ENCODE results near the gene NUBPL.

The NUBPL gene, protein sequence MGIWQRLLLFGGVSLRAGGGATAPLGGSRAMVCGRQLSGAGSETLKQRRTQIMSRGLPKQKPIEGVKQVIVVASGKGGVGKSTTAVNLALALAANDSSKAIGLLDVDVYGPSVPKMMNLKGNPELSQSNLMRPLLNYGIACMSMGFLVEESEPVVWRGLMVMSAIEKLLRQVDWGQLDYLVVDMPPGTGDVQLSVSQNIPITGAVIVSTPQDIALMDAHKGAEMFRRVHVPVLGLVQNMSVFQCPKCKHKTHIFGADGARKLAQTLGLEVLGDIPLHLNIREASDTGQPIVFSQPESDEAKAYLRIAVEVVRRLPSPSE

DNA sequence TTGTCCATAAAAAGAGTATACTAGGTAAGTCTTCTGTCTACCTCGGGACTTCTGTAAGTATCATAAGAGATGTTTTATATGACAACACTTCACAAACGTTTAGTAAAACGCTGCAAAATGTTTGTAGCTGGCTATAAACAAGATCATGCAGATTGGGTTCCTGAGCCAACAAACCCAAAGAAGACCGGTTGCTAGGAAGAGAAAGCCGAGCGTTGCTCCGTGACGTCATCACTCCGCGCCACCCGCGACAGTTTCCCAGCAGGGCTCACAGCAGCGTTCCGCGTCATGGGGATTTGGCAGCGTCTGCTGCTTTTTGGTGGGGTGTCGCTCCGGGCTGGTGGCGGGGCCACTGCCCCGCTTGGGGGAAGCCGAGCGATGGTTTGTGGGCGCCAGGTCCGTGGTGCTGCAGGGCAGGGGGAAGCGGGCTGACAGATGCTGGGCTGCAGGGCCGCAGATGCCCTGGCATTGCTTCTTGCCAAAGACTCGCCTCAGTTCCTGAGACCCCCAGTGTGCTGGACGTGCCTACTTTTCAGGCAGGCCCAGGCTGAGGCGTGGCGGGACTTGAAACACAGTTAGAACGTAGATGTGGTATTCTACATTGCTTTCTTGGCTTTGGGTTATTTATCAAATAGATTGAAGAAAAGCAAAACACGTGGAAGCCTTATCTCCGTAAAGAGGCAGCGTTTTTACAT lies at the start of gene NUBPL:
NUBPL (plus strand) TSS at position 250 of the 692 bp plus-strand sequence; CDS start at position 286, 36 bp downstream.
- peak; percentile 95 to 96 for DNase-seq (ENCODE audit: low read depth in 2 of 2)

DNA sequence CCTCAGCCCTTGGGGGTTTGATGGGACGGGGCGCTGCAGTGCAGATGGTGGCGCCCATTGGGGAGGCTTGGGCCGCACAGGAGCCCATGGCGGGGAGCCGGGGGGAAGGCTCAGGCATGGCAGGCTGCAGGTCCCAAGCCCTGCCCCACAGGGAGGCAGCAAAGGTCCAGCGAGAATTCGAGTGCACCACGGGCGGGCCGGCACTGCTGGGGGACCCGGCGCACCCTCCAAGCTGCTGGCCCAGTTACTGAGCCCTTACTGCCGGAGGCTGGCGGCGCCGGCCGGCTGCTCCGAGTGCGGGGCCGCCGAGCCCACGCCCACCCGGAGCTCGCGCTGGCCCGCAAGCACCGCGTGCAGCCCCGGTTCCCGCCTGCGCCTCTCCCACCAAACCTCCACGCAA lies 34.1 kb upstream of the NUBPL start:
- no peak for DNase-seq (ENCODE audit: low read depth in 2 of 2)

DNA sequence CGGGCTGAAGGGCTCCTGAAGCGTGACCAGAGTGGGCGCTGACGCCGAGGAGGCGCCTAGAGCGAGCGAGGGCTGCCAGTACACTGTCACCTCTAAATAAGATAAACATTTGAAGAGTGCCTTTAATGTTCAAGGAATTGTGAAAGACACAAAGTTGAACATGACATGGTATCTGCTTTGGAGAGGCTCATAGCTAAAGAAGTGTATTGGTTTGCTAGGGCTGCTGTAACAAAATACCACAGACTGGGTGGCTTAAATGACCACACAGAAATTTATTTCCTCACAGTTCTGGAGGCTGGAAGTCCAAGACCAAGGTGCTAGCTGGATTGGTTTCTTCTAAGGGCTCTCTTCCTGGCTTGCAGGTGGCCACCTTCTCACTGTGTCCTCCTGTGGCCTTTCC lies 33.7 kb upstream of the NUBPL start:
- DNase-seq (ENCODE audit: low read depth in 2 of 2) = no peak

DNA sequence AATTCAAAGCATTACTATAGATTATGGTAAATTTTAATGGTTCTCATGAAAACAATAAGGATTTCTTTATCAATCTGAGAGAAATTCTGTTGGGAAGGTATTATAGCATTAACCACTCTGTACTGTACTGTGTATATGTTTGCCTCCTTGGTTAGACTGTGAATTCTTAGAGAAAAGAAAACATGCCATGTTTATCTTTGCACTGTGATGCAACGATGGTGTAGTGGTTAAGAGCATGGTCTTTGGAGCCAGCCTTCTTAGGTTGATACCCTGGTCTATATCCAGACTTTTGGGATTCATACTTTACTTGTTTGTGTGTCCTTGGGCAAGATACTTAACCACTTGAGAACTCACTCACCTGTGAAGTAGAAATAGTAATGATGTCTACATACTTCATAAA lies 32.2 kb upstream of the NUBPL start:
- DNase-seq (ENCODE audit: low read depth in 2 of 2) = no peak

DNA sequence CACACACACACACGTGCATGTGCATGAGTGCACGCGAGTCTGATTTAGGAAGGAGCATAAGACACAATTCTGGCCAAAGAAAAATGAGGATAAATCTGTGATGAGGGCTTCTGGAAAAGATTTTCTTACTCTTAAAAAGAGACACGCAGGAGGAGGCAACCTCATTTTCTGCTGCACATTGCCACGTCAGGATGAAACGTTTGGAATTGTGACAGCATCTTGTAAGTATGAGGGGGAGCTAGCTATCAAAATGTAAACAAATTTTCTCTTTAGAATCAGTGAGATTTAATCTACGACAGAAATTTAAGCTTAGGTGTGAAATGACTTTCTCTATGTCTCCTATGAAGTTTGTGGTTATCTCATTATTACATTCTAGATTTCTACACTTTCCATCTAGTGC lies 31.1 kb upstream of the NUBPL start:
- DNase-seq (ENCODE audit: low read depth in 2 of 2) = no peak

DNA sequence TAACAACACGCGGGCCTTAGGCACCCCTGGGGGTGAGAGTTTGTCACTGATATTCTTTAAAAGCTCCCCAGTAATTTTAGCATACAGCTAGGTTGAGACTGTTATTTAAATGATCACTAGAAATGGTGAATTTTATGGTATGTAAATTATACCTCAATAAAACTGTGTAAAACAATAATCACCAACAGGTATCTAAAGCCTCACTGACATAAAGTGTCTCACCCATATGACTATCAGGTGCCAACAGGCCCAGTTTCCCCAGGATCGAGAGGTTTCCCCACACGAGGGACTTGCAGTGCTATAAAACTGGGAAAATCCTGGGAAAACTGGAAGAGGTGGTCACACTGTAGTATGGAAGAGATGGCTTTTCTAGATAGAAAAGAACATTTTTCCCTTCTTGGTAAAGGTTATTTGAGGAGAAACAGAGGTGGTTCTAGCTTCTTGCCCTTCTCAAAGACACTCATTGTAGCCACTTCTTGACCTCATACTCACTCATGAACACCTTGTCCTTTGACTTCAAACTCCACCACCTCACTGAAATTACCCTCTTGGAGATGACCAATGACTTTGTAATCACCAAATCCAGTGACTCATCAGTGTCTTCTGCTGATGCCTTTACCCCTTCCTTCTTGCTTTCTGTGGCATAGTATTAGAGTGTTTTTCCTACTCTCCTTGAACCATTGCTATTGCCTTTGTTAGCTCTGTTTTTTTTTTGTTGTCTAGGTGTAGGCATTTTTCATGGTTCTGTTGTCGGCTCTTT lies 24.8 kb upstream of the NUBPL start:
- no peak for DNase-seq (ENCODE audit: low read depth in 2 of 2)

DNA sequence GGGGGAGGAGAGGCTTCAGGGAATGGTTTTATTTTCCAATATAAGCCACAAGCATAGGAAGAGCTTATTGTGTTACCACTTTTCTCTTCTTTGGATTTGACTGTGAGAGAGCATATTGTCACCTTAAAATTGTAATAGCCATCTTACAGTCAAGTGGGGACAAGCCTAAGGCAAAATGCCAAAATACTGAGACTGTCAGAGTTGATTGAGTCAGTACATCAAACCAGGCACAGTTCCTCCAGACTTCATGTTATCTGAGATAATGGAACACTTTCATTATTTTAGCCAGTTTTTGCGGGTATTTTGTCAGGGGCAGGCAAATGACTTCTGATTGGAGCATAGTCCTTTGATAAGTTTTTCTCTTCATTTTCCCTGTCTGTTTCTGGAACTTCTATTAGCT lies 19.5 kb upstream of the NUBPL start:
- DNase-seq (ENCODE audit: low read depth in 2 of 2) = no peak

DNA sequence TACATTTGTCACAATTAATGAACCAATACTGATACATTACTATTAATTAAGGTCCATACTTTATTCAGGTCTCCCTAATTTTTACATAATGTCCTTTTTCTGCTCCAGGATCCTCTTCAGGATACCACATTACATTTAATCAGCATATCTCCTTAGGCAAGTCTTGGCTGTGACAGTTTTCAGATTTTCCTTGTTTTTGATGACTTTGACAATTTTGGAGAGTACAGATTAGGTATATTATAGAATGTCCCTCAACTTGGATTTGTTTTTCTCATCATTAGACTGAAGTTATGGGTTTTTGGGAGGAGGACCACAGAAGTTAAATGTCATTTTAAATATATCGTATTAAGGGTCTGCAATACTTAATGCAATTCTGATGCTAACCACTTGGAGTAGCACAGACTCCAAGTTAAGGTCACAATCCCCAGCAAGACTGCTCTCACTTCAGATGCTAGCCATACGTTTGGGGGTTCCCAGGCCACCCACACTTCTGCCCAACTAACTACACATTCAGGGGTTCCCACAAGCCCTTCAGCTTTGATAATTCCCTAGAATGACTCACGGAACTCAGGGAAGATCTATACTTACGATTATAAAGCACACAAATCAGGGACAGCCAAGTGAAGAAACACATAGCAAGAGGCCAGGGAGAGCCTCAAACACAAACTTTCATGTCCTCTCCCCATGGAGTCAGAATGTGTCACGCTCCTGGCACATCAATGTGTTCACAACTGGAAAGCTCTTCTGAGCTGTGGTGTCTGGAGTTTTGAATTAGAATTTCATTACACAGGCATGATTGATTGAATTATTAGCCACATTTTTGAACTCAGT lies 17.0 kb upstream of the NUBPL start:
- no peak for DNase-seq (ENCODE audit: low read depth in 2 of 2)

DNA sequence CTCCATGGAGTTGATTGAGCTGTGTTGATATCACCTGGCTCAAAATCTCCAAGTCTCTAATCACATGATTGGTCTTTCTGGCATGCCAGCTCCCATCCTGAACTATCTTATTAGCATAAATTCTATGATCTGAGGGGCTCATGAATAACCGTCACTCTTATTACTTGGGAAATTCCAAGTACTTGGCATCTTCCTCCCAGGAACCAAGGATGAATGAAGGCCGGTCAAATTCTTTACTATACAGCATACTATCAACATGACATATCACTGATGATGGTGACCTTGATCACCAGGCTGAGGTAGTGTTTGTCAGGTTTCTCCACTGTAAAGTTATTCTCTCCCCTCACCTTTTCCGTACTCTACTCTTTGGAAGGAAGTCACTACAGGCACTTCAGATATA lies 16.4 kb upstream of the NUBPL start:
- DNase-seq (ENCODE audit: low read depth in 2 of 2) = no peak

DNA sequence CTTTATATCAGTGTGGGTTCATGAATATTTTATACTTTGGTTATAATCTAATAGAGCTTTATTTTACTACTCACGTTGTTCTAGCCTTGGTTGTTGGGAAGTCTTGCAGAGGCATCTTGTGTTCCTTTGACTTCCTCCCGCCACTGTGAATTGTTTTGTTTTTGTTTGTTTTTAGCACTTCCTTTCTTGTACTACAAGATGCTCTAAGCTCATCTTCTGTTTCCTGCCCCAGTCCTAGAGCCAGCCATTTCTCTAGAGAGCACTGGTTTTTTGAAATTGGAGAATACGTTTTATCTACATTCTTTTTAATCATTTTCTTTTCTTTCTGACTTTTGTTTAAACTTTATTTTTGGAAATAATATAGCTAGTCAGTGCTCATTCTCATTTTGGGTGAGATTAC lies 15.9 kb upstream of the NUBPL start:
- DNase-seq (ENCODE audit: low read depth in 2 of 2) = no peak

DNA sequence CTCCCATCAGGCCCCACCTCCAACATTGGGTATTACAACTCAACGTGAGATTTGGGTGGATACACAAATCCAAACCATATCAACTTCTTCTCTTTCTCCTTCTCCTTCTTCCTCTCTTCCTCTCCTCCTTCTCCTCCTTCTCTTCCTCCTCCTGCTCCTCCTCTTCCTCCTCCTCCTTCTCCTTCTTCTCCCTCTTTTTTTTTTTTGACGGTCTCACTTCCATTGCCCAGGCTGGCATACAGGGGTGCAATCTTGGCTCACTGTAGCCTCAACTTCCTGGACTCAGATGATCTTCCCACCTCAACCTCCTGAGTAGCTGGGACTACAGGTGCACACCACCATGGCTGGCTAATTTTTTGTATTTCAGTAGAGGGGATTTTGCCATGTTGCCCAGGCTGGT lies 11.4 kb upstream of the NUBPL start:
- DNase-seq (ENCODE audit: low read depth in 2 of 2) = no peak

DNA sequence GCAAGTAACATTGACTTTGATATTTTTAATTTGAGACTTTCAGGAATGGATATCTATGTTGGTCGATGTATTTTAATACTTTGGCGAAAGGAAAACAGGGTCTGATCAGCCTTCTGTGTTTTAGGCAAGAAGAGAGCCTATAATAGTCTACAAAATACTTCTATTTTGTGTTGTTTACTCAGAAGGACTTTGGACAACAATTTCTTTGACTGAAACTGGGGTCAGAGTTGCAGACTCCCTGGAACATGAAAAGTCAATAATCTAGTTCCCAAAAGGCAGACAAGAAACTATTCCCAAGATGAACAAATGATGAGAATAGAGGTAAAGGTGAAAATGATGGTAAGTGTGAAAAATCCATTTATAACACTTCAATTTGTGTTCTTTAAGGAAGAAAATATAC lies 10.6 kb upstream of the NUBPL start:
- no peak for DNase-seq (ENCODE audit: low read depth in 2 of 2)

DNA sequence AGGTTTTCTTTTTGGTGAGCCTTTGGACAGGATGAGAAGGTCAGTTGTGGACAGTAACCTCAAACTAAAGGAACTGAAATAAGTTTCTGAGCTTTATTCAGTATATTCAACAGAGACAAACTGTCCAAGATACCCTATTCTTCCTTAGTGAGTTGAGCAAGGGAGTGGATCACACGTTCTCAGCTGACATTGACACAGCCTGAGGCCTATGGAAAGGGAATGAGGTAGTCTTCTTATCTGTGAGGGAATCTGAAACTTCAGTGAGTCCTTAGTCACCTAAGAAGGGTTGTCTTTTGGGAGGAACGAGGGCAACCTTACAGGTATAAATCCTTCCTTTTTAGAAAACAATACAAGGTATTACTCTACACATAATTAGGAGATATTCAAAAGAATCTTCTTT lies 5.0 kb upstream of the NUBPL start:
- DNase-seq (ENCODE audit: low read depth in 2 of 2) = no peak

DNA sequence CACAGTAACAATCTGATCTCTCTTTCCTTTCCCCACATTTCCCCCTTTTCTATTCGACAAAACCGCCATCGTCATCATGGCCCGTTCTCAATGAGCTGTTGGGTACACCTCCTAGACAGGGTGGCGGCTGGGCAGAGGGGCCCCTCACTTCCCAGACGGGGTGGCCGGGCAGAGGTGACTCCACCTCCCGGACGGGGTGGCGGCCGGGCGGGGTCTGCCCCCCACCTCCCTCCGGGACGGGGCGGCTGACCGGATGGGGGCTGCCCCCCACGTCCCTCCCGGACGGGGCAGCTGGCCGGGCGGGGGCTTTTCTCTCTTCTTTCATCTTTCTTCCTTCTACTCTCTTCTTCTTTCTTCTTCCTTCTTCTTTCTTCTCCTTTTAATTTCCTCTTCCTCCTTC lies 1.3 kb upstream of the NUBPL start:
- no peak for DNase-seq (ENCODE audit: low read depth in 2 of 2)

DNA sequence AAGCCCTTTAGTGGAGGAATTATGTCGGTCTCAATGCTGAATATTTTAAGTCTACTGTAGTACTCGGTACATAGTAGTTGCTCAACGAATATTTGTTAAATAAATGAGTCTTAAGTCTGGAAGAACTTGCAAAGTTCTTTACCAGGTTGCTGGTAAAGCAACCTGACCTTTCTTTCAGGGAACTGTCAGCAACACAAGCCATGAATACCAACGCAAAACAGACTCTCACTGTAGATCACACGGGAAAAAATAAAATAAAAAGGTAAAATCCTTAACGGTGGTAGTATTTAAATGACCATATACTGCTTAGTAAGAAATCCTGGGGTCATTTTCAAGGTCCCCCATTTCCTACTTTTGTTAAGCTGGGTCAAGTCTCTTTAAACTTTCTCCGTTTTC lies 447 bp upstream of the NUBPL start:
- DNase-seq (ENCODE audit: low read depth in 2 of 2) = no peak

DNA sequence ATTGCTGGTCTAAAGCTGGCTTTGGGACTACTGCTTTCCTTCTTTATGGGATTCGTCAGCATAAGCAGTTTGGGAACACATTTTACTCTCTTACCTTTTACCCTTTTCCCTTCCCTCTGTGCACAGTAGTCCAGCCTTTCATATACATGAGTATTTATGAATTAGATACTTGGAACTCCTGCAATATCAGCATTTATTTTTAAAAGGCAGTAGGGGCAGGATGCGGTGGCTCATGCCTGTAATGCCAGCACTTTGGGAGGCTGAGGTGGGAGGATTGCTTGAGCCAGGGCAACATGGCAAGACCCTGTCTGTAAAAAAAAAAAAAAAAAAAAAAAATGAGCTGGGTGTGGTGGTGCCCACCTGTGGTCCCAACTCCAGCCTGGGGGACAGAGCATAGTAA lies 3.0 kb downstream of the NUBPL start:
- DNase-seq (ENCODE audit: low read depth in 2 of 2) = no peak

DNA sequence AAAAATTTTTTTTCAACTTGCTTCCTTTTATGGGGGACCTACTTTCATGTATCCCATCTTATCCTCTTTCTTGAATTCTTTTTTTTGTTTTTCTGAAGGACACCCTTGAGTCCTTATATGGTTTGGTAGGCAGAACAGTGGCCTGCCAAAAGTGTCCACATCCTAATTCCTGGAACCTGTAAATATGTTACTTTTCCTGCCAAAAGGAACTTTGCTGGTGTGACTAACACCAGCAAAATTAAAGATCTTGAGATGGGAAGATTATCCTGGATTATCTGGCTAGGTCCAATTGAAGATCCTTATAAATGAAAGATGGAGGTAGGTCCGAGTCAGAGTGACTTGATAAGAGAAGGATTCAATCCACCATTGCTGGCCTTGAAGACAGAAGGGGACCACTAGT lies 5.3 kb downstream of the NUBPL start:
- no peak for DNase-seq (ENCODE audit: low read depth in 2 of 2)

DNA sequence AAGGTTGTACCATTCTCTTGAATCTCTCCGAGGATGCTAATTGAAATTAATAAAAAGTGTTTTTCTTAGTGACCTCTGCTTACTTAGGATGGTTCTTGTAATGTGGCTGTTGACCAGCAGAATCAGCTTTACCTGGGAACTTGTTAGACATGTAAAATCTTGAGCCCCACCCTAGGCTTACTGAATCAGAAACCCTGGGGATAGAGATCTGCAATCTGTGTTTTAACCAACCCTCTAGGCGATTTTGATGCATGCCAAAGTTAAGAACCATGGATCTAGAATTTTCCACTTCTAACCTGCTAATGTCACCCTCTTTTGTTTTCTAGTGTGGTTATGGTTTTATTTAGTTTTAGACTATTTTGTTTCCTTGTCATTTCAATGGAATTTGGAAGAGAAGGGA lies 6.5 kb downstream of the NUBPL start:
- no peak for DNase-seq (ENCODE audit: low read depth in 2 of 2)

DNA sequence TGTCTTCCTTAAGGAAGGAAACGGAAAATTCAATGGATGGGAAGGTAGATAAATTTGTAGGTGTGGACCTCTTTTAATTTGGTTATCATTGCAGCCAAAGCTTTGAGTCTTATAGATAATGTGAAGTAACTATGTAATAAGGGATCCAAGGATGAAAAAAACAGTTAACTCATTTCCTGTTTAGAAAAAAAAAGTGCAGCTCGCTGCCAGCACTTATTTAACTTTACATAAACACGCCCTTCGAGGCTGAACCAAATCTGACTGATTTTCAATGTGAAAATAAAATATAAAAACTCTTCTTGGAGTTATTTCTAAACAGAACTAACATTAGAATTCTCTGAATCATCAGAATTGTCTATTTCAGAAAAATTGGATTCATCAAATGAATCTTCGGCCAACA lies 7.0 kb downstream of the NUBPL start:
- DNase-seq (ENCODE audit: low read depth in 2 of 2) = no peak

DNA sequence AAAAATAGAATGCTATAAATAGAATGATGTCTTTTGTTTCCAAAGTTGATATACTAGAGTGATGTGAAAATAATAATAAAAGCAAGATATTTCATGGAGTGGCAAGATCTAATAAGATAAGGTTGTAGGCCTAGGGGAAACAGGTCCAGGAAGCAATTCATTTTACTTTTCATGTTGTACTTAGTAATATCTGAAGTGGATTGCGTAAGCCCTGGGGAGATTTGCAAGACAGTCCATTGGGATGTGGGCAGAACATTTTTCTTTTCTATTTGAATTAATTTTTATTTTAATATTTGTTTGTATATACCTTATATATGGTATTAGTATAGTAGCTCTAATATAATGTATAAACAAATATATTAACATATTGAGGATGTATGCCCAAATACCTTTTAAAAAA lies 7.5 kb downstream of the NUBPL start:
- no peak for DNase-seq (ENCODE audit: low read depth in 2 of 2)

DNA sequence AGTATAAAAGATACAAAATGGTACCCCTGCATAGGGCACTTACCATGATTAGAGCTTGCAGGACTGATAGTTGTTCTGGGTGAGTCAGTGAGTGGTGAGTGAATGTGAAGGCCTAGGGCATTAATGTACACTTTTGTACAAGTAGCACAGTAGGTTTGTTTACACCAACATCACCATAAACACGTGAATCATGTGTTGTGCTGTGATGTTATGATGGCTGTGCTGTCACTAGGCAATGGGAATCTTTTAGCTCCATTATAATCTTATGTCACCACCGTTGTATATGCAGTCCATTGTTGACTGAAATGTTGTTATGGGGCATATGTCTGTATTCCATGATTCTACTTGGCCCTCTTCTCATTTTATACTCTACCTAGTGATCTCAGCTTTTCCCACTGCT lies 11.8 kb downstream of the NUBPL start:
- DNase-seq (ENCODE audit: low read depth in 2 of 2) = no peak

DNA sequence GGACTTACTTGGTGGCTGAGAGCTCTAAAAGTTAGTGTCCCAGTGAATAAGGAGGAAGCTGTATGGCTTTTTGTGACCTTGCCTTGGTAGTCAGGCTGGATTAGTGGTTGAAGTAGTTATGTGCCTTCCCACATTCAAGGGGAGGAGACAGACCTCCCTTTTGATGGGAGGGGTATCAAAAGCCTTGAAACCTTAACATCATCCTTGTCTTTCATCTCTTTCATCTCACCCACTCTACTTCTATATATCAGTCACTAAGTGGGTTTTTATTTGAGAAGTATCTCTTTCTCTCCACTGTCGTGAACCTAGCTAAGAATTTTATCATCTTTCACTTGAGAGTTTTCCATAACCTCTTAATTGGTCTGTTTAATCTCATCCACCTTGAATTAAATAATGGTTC lies 15.7 kb downstream of the NUBPL start:
- DNase-seq (ENCODE audit: low read depth in 2 of 2) = no peak

Measured in stimulated activated CD4-positive, alpha-beta T cell treated with anti-CD3 and anti-CD28 coated beads, Interleukin-1b, Interleukin-23, amount 100 ng/mL, for 4 hours (primary cell).